ENCODE data around the gene PRDM11.

- TF ChIP-seq, protein P1, sequence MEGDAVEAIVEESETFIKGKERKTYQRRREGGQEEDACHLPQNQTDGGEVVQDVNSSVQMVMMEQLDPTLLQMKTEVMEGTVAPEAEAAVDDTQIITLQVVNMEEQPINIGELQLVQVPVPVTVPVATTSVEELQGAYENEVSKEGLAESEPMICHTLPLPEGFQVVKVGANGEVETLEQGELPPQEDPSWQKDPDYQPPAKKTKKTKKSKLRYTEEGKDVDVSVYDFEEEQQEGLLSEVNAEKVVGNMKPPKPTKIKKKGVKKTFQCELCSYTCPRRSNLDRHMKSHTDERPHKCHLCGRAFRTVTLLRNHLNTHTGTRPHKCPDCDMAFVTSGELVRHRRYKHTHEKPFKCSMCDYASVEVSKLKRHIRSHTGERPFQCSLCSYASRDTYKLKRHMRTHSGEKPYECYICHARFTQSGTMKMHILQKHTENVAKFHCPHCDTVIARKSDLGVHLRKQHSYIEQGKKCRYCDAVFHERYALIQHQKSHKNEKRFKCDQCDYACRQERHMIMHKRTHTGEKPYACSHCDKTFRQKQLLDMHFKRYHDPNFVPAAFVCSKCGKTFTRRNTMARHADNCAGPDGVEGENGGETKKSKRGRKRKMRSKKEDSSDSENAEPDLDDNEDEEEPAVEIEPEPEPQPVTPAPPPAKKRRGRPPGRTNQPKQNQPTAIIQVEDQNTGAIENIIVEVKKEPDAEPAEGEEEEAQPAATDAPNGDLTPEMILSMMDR (IDR thresholded peaks at IDR 0.05) = no peak
- TF ChIP-seq POLR2A (IDR thresholded peaks at IDR 0.05) = no peak
Observed at GRCh38 chr11:45245218-45246045, 99.0 kb downstream of the PRDM11 start.

Measured in body of pancreas (tissue), 4 donors.